ENCODE measurements around the gene SSRP1.

- TF ChIP-seq POLR2AphosphoS5 (IDR thresholded peaks at IDR 0.05; ENCODE audit: insufficient read depth in 1 of 2, low read depth in 1 of 2) (no peak), POLR2A (IDR thresholded peaks at IDR 0.05) (no peak)
- TF ChIP-seq, protein P1, sequence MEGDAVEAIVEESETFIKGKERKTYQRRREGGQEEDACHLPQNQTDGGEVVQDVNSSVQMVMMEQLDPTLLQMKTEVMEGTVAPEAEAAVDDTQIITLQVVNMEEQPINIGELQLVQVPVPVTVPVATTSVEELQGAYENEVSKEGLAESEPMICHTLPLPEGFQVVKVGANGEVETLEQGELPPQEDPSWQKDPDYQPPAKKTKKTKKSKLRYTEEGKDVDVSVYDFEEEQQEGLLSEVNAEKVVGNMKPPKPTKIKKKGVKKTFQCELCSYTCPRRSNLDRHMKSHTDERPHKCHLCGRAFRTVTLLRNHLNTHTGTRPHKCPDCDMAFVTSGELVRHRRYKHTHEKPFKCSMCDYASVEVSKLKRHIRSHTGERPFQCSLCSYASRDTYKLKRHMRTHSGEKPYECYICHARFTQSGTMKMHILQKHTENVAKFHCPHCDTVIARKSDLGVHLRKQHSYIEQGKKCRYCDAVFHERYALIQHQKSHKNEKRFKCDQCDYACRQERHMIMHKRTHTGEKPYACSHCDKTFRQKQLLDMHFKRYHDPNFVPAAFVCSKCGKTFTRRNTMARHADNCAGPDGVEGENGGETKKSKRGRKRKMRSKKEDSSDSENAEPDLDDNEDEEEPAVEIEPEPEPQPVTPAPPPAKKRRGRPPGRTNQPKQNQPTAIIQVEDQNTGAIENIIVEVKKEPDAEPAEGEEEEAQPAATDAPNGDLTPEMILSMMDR (IDR thresholded peaks at IDR 0.05), result no peak
Observed at GRCh38 chr11:57321388-57322255, 14.1 kb downstream of the SSRP1 start.
